ENCODE results near the gene CRLF1. TPM values are rescaled to one million over a fixed set of nuclear protein-coding genes. Genes with fewer than 3 reads are reported as not detected.
A peak's percentile ranks its signal among the peaks of the same experiment; 100 is the strongest.

Gene CRLF1
- total RNA-seq, 2 donors from 2014 or later = 0.84 to 1.6 TPM

DNA sequence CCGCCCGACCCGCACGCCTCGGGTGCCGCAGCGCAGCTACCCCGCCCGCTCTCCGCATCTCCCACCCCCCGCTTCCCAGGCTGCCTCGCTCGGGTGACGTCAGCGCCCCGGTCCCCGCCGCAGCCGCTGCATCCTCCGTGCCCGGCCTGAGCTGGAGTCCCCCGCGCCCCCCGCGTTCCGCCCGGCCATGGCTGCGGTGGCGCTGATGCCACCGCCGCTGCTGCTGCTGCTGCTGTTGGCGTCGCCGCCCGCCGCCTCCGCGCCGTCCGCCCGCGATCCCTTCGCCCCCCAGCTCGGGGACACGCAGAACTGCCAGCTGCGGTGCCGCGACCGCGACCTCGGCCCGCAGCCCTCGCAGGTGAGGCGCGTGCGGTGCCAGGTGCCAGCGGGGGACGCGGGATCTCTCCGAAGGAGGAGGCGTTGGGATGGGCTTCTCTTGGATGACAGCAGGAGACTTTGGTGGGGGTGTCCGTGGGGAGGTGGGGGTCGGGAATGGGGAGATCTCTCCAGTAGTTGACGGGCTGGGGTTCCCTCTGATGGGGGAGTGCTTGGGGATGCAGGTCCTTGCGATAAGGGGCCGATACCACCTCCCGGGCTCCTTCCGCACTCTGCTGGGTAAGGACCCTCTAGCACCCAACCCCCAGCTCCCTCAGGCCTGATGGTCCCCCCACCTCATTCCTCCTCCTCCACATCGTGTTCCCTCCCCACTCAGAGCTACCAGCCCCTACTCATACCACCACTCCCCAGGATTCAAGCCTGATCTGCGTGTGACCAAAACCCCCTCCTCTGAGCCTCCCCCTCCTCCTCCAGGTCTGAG lies 6.4 kb upstream of the CRLF1 start, which contains the start of gene TMEM59L:
TMEM59L (plus strand) TSS at position 99 of the 817 bp plus-strand sequence; CDS start at position 188, 89 bp downstream.
- H3K27ac ChIP-seq = no peak within 1 kb of the TSS
- no peaks in the 10 kb centered on the region for H3K9me3 ChIP-seq
- H3K4me1 ChIP-seq = no peaks in the 10 kb centered on the region
- DNase-seq = no peak
- TF ChIP-seq, protein P1, sequence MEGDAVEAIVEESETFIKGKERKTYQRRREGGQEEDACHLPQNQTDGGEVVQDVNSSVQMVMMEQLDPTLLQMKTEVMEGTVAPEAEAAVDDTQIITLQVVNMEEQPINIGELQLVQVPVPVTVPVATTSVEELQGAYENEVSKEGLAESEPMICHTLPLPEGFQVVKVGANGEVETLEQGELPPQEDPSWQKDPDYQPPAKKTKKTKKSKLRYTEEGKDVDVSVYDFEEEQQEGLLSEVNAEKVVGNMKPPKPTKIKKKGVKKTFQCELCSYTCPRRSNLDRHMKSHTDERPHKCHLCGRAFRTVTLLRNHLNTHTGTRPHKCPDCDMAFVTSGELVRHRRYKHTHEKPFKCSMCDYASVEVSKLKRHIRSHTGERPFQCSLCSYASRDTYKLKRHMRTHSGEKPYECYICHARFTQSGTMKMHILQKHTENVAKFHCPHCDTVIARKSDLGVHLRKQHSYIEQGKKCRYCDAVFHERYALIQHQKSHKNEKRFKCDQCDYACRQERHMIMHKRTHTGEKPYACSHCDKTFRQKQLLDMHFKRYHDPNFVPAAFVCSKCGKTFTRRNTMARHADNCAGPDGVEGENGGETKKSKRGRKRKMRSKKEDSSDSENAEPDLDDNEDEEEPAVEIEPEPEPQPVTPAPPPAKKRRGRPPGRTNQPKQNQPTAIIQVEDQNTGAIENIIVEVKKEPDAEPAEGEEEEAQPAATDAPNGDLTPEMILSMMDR (IDR thresholded peaks at IDR 0.05) = no peak
- peak within 1 kb of the TSS; percentile 25 for H3K4me3 ChIP-seq
- intact Hi-C loops (cut with DNase I) = no loop called here
- H3K27me3 ChIP-seq = peaks cover 67% of the 10 kb centered on the region
- no peaks in the 10 kb centered on the region for H3K36me3 ChIP-seq
- peak within 1 kb of the TSS in 1 of 2 donors; percentile 50 for H3K9ac ChIP-seq (ENCODE audit: low read depth in 2 of 2, low read length in 2 of 2)

DNA sequence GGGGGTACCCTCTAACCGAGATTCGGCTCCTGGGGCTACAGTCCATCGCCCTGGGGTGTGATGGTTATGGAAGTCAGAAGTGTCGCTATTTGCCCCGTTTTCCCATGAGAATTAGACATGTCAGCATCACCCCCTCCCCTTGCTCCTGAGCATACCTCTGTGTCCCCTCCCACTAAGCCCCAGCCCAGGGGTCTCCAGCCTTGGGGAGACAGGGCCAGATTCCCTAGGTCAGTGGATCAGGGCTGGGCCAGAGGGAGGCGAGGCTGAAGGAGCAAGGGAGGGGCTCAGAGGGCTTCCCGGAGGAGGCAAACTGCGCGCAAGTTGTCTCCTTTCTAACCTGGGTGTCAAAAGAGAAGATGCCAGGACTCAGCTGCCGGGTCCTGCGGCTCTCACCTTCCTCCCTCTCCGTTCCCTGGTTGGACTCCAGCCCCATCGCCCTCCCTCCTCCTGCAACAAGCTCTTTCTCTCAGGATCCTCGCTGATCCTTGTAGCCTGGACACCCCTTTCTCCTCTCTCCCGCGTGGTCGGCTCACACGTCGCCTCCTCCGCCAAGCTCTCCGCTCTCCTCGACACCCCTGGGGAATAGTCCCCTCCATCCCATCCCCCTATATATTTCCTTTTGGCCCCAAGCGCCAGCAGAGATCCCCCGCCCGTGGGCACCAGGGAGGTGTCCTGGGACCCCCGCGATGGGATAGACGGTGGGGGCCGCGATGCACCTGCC lies 5.6 kb upstream of the CRLF1 start:
- no peak overlapping the region for H3K27ac ChIP-seq
- H3K9ac ChIP-seq (ENCODE audit: low read depth in 2 of 2, low read length in 2 of 2) = no peak overlapping the region
- intact Hi-C loops (cut with DNase I) = no loop called here
- no peaks in the 10 kb centered on the region for H3K9me3 ChIP-seq
- TF ChIP-seq, protein P1 (IDR thresholded peaks at IDR 0.05) = no peak
- peak overlapping the region; percentile 25 for H3K4me3 ChIP-seq
- no peak for DNase-seq
- no peaks in the 10 kb centered on the region for H3K36me3 ChIP-seq
- peaks cover 74% of the 10 kb centered on the region for H3K27me3 ChIP-seq
- no peaks in the 10 kb centered on the region for H3K4me1 ChIP-seq

DNA sequence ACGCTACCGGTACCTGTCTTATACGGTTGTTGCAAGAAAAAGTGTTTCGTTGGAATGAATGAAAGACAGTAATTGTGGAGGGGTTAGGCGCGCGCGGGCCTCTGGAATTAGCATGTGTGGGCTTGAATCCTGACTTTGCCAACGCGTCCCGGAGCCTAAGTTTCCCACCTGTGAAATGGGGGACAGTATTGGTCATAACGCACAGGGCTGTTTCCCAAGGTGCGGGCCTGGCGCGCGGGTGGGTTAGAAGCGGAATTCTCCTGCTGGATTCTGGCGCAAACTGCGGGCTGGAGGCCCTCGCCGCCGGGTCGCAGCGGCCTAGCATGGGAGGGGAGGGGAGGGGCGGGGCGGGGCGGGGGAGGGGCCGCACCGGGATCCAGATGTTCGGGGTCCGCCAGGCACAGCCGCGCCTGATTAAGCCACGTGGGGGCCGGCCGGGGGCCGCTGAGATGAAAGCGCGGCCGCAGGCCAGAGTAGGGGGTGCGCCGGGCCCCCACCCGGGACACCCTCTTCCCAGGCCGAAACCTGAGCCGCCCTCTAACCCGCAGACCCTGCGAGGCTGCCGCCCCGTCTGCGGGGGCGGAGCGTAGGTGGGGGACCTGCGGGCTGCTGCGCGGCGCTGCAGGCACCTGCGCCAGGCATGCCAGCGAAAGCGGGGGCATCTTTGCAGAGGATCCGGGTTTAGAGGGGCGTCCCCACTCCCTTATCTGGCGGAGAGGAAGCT lies 4.9 kb upstream of the CRLF1 start:
- Histone ChIP-seq H3K9me3 (no peaks in the 10 kb centered on the region), H3K27ac (no peak overlapping the region), H3K4me3 (no peak overlapping the region), H3K27me3 (peaks cover 78% of the 10 kb centered on the region), H3K36me3 (no peaks in the 10 kb centered on the region), H3K9ac (ENCODE audit: low read depth in 2 of 2, low read length in 2 of 2) (no peak overlapping the region), H3K4me1 (no peaks in the 10 kb centered on the region)
- DNase-seq = no peak
- intact Hi-C loops (cut with DNase I) = no loop called here
- TF ChIP-seq, protein P1 (IDR thresholded peaks at IDR 0.05) = no peak

DNA sequence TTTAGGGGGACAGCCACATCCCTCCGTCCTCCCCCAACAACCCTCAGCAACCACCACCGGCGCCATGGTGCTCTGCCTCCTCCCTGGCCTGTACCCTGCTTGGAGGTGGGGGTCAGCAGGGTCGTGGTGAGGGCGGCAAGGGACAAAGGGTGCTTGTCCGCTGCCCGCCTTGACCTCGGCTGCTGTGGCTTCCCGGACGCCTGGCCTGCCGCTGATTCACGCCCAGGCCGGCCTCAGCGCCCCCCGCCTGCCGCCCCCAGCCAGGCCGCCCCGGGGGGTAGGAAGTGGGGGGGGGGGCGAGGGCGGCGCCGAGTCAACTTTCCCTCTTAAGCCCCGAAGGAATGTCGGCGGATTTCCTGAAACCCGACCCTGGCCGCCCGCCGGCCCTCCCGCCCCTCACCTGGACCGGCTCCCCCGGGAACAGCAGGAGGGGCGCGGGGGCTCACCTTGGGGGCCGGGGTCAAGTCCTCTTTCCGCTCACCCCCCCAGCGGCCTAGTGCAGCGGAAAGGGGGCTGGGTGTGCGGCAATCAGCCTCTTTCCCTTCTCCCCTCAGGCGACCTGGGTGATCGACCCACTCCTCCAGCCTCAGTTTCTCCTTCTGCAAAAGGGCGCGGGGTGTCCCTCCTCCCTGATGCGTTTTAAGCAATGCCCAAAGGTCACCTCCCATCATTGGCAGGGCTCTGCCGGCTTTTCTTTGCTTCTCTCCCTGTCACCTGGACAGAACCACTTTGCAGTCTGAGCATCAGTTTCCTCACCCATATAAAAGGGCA lies 4.1 kb upstream of the CRLF1 start:
- H3K9ac ChIP-seq (ENCODE audit: low read depth in 2 of 2, low read length in 2 of 2) = no peak overlapping the region
- DNase-seq = no peak
- H3K9me3 ChIP-seq = no peaks in the 10 kb centered on the region
- no peak overlapping the region for H3K27ac ChIP-seq
- intact Hi-C loops (cut with DNase I) = no loop called here
- no peaks in the 10 kb centered on the region for H3K4me1 ChIP-seq
- H3K36me3 ChIP-seq = no peaks in the 10 kb centered on the region
- TF ChIP-seq, protein P1 (IDR thresholded peaks at IDR 0.05) = no peak
- peaks cover 84% of the 10 kb centered on the region for H3K27me3 ChIP-seq
- no peak overlapping the region for H3K4me3 ChIP-seq

DNA sequence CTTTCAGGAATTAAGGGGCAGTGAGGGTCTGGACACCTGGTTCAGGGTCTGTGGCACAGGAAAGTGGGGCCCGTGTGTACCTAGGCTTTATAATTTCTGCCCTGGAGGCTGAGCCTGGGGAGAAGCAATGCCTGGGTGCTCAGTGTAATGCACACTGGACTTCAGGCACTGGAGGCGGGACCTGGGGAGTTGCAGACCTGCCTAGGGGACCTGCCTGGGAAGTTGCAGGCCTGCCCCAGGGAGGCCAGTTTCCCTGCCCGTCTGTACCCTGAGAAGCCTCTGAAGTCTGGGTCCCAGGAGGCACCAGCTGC lies 3.6 kb upstream of the CRLF1 start:
- intact Hi-C loops (cut with DNase I) = no loop called here
- Histone ChIP-seq H3K27me3 (peaks cover 89% of the 10 kb centered on the region), H3K4me1 (no peaks in the 10 kb centered on the region), H3K27ac (no peak overlapping the region), H3K4me3 (no peak overlapping the region), H3K9ac (ENCODE audit: low read depth in 2 of 2, low read length in 2 of 2) (no peak overlapping the region), H3K9me3 (no peaks in the 10 kb centered on the region), H3K36me3 (no peaks in the 10 kb centered on the region)
- no peak for DNase-seq
- TF ChIP-seq, protein P1 (IDR thresholded peaks at IDR 0.05) = no peak

All from colonic mucosa (tissue), 4 donors.